ENCODE data around the gene C10orf95.

C10orf95 gene

GRCh38 chr10:102416283-102416682 is 35.1 kb downstream of the C10orf95 start:
- no peak for DNase-seq (ENCODE audit: low spot score)

GRCh38 chr10:102414749-102415148 is 36.6 kb downstream of the C10orf95 start:
- no peak for DNase-seq (ENCODE audit: low spot score)

- no peak for DNase-seq (ENCODE audit: low spot score)
Observed at GRCh38 chr10:102413806-102414561, 37.4 kb downstream of the C10orf95 start.

GRCh38 chr10:102413053-102413705 is 38.2 kb downstream of the C10orf95 start:
- DNase-seq (ENCODE audit: low spot score) = no peak

GRCh38 chr10:102412293-102412692 is 39.0 kb downstream of the C10orf95 start:
- no peak for DNase-seq (ENCODE audit: low spot score)

- no peak for DNase-seq (ENCODE audit: low spot score)
Observed at GRCh38 chr10:102411341-102412255, 39.7 kb downstream of the C10orf95 start.

- DNase-seq (ENCODE audit: low spot score) = no peak
Observed at GRCh38 chr10:102410429-102411073, 40.8 kb downstream of the C10orf95 start.

- DNase-seq (ENCODE audit: low spot score) = no peak
Observed at GRCh38 chr10:102409604-102410428, 41.5 kb downstream of the C10orf95 start.

- no peak for DNase-seq (ENCODE audit: low spot score)
Observed at GRCh38 chr10:102408728-102409603, 42.4 kb downstream of the C10orf95 start.

- DNase-seq (ENCODE audit: low spot score) = no peak
Observed at GRCh38 chr10:102408131-102408727, 43.1 kb downstream of the C10orf95 start.

- DNase-seq (ENCODE audit: low spot score) = no peak
Observed at GRCh38 chr10:102407425-102408130, 43.8 kb downstream of the C10orf95 start.

GRCh38 chr10:102406815-102407214 is 44.5 kb downstream of the C10orf95 start:
- no peak for DNase-seq (ENCODE audit: low spot score)

- DNase-seq (ENCODE audit: low spot score) = no peak
Observed at GRCh38 chr10:102405632-102406031, 45.7 kb downstream of the C10orf95 start.

- DNase-seq (ENCODE audit: low spot score) = no peak
Observed at GRCh38 chr10:102405108-102405571, 46.2 kb downstream of the C10orf95 start.

GRCh38 chr10:102404361-102405107 is 46.8 kb downstream of the C10orf95 start:
- no peak for DNase-seq (ENCODE audit: low spot score)

- no peak for DNase-seq (ENCODE audit: low spot score)
Observed at GRCh38 chr10:102403115-102403514, 48.2 kb downstream of the C10orf95 start.

GRCh38 chr10:102402512-102402896 is 48.8 kb downstream of the C10orf95 start:
- no peak for DNase-seq (ENCODE audit: low spot score)
